Upper lobe of left lung (tissue), 6 donors: Measurements from ENCODE around the gene DIAPH3. TPM values are rescaled to one million over a fixed set of nuclear protein-coding genes. Genes with fewer than 3 reads are reported as not detected.

Experiments used
- ATAC-seq, 2 donors: fragments of 200-7000 bp; cut with Tn5 transposase; one replicate each; pipeline ENCODE4 v1.9.1; 2022; ENCODE audit warnings: mild to moderate bottlenecking in 2 of 2, moderate library complexity in 2 of 2; ENCODE audit not compliant: low FRiP score in 2 of 2
- DNase-seq, 2 donors: peaks; one replicate each; pipeline ENCODE4 v3.0.0-alpha.2; 2019 to 2020
- H3K27ac ChIP-seq, 4 donors: fragments of 200-600 bp; sonication (generic); one replicate each; pipeline ENCODE4 v1.5.1; 2016 to 2019
- H3K27me3 ChIP-seq, 4 donors: fragments of 200-600 bp; sonication (generic); one replicate each; pipeline ENCODE4 v1.5.1; 2017 to 2019
- H3K36me3 ChIP-seq, 4 donors: fragments of 200-600 bp; sonication (generic); one replicate each; pipeline ENCODE4 v1.5.1; 2016 to 2019
- H3K4me1 ChIP-seq, 4 donors: fragments of 200-600 bp; sonication (generic); one replicate each; pipeline ENCODE4 v1.5.1; 2018 to 2019
- H3K4me3 ChIP-seq, 4 donors: fragments of 200-600 bp; sonication (generic); one replicate each; pipeline ENCODE4 v1.5.1; 2017 to 2019; ENCODE audit warnings: mild to moderate bottlenecking in 2 of 4, moderate library complexity in 1 of 4
- H3K9me3 ChIP-seq, 4 donors: fragments of 200-600 bp; sonication (generic); one replicate each; pipeline ENCODE4 v1.5.1; 2018 to 2019
- EP300 ChIP-seq, 4 donors: sonication (generic); formaldehyde crosslinking; IDR thresholded peaks; one replicate each; pipeline ENCODE4 v1.5.1; 2017; ENCODE audit warnings: antibody characterized with exemption in 4 of 4, control low read depth in 2 of 4
- POLR2A ChIP-seq, 4 donors: fragments of 450-650 bp; IDR thresholded peaks; one replicate each; pipeline ENCODE4 v1.5.1; 2016 to 2017; ENCODE audit warnings: antibody characterized with exemption in 4 of 4, mild to moderate bottlenecking in 2 of 4
- POLR2AphosphoS5 ChIP-seq, 2 donors: sonication (generic); formaldehyde crosslinking; IDR thresholded peaks; one replicate each; pipeline ENCODE4 v1.5.1; 2017; ENCODE audit warnings: antibody characterized with exemption in 2 of 2
- WGBS, 2 donors: methylation state at CpG; one replicate each; pipeline ENCODE4 v1.1.5; 2017 to 2018; 5-methylcytosine and 5-hydroxymethylcytosine counted together
- total RNA-seq, 6 donors: library from RNA; depleted of rRNA in 4 of 6; stranded (reverse); fragments of >200 nt in 4 of 6; gene quantifications; one replicate each; pipeline versions ENCODE4 v1.1.0 to v1.2.1, GENCODE V29; 2016 to 2021
- TF ChIP-seq, protein P1 (sequence below), 6 experiments: fragments of 450-650 bp in 4 of 6; fragments of 200-600 bp in 2 of 6; sonication (generic) in 2 of 6; IDR thresholded peaks; one replicate each; pipeline ENCODE4 v1.5.1; 2016 to 2019; ENCODE audit warnings: antibody characterized with exemption in 6 of 6
- donor health status: DM: no; HTN: no; CAD: no; lungs with moderate emphysema.
- donor health status: DM: no; HTN: yes; CAD: no; lungs with severe emphysema.

Gene DIAPH3
- total RNA-seq, 6 donors from 2014 or later, result 2.8 to 6.3 (median 5.4) TPM

DNA sequence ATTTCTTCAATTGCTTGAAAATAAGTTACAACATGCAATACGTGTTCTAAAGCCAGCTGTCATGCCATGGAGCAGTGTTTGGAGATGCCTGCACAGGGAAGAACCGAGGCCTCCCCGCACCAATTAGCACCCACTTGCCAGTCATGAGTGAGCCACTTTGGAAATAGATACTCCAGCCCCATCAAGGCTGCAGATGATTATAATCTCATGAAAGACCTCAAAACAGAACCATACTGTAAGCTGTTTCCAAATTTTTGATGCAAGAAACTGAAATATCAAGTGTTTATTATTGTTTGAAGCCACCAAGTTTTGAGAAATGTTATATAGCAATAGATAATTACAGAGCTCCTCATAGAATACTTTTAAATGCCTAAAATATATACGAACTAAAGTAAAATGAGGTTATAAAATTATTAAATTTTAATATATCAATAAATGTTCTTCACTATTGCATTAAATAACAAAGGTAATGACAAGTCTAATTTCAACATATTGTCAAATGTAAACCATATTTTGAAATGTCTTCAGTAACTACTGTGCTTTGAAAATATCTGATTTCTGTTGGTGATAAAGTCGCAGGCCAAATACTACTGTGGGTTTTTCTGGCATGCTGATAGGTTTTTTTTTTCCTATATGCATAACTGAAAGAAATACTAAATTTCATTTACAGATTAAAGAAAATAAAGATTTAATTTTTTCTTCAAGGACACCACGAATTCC lies 43.0 kb downstream of the DIAPH3 start:
- WGBS, 2 donors, result 93 to 94% methylated on average over 6 of the region's 6 CpGs
- TF ChIP-seq POLR2A (IDR thresholded peaks at IDR 0.05), result no peak
- TF ChIP-seq POLR2AphosphoS5 (IDR thresholded peaks at IDR 0.05), result no peak
- TF ChIP-seq, protein P1, sequence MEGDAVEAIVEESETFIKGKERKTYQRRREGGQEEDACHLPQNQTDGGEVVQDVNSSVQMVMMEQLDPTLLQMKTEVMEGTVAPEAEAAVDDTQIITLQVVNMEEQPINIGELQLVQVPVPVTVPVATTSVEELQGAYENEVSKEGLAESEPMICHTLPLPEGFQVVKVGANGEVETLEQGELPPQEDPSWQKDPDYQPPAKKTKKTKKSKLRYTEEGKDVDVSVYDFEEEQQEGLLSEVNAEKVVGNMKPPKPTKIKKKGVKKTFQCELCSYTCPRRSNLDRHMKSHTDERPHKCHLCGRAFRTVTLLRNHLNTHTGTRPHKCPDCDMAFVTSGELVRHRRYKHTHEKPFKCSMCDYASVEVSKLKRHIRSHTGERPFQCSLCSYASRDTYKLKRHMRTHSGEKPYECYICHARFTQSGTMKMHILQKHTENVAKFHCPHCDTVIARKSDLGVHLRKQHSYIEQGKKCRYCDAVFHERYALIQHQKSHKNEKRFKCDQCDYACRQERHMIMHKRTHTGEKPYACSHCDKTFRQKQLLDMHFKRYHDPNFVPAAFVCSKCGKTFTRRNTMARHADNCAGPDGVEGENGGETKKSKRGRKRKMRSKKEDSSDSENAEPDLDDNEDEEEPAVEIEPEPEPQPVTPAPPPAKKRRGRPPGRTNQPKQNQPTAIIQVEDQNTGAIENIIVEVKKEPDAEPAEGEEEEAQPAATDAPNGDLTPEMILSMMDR (IDR thresholded peaks at IDR 0.05), result no peak
- TF ChIP-seq EP300 (IDR thresholded peaks at IDR 0.05), result no peak
- Histone ChIP-seq H3K27me3 (no peaks in the 10 kb centered on the region), H3K27ac (no peak overlapping the region), H3K36me3 (no peaks in the 10 kb centered on the region), H3K4me3 (no peak overlapping the region), H3K4me1 (no peaks in the 10 kb centered on the region), H3K9me3 (no peaks in the 10 kb centered on the region)
- DNase-seq (no peak), ATAC-seq (no peak)

DNA sequence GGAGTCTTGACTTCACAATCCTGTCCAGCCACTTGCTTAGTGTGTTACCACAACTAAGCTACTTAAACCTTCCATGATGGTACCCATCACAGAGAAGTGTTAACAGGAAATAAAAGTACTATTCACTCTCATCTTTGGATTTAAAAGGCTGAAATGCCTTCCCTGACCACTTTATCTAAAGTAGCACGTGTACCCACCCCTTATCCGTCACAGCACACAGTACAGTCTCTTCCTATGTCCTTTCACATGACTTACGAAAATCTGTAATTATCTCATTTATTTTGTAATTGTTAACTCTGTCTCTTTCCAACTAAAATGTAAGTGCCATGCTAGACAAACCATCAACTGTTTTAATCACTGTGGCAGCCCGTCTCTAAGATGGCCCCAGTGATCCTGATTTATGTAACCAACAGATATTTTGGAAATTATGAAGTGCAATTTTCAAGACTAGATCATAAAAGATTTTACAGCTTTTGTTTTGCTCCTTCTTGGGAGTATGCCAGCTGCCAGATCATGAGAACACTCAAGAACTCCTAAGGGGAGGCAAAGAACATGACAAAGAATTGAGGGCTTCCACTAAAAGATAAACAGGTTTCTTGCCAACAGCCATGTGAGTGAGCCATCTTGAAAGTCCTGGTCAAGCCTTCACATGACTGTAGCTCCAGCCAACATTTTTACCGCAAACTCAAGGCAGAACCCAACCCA lies 44.9 kb downstream of the DIAPH3 start:
- DNase-seq, result no peak
- Histone ChIP-seq H3K27ac (no peak overlapping the region), H3K36me3 (no peaks in the 10 kb centered on the region), H3K4me3 (no peak overlapping the region), H3K4me1 (no peaks in the 10 kb centered on the region), H3K9me3 (no peaks in the 10 kb centered on the region), H3K27me3 (no peaks in the 10 kb centered on the region)
- 83 to 84% methylated on average over 5 of the region's 5 CpGs for WGBS, 2 donors
- no peak for ATAC-seq
- TF ChIP-seq EP300 (IDR thresholded peaks at IDR 0.05) (no peak), POLR2AphosphoS5 (IDR thresholded peaks at IDR 0.05) (no peak), POLR2A (IDR thresholded peaks at IDR 0.05) (no peak)
- TF ChIP-seq, protein P1 (IDR thresholded peaks at IDR 0.05), result no peak

DNA sequence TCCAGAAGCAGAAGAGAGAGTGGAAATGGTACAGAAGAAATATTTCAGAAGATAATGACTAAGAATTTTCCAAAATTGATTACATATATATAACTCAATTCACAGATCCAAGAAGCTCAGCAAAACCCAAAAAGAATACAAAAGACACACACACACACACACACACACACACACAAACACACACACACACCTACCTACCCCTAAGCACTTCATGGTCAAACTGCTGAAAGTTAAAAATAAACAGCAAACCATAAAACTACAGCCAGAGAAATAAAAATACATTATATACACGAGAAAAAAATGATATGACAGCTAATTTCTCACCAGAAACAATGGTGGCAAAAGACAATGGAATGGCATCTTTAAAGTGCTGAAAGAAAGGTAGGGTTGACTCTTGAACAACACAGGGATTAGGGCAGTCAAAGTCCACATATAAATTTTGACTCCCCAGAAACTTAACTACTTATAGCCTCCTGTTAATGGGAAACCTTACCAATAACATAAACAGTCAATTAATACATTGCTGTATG lies 49.2 kb downstream of the DIAPH3 start:
- DNase-seq (no peak), ATAC-seq (no peak)

DNA sequence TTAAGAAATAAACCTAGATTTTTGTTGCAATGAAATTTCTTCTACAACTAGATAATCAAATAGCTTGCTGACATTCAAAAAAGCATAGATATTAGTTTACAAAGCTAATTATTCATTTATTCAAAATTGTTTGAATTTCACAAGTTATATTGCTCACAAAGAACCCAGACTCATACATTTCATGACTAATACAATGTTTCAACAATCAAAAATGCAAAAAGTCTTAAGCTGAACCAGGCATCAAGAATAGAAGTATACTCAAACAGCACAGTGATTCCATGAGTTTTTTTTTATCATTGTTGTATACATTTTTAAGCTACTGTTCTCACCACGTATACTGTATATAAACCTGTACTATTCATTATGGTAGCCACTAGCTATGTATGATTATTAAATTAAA lies 51.0 kb downstream of the DIAPH3 start:
- no peaks in the 10 kb centered on the region for H3K4me1 ChIP-seq
- TF ChIP-seq, protein P1 (IDR thresholded peaks at IDR 0.05), result no peak
- TF ChIP-seq EP300 (IDR thresholded peaks at IDR 0.05) (no peak), POLR2A (IDR thresholded peaks at IDR 0.05) (no peak), POLR2AphosphoS5 (IDR thresholded peaks at IDR 0.05) (no peak)
- H3K27me3 ChIP-seq, result no peaks in the 10 kb centered on the region
- 92 to 97% methylated on average over 1 of the region's 1 CpG for WGBS, 2 donors
- H3K4me3 ChIP-seq, result no peak overlapping the region
- H3K9me3 ChIP-seq, result no peaks in the 10 kb centered on the region
- H3K27ac ChIP-seq, result no peak overlapping the region
- ATAC-seq (no peak), DNase-seq (no peak)
- no peaks in the 10 kb centered on the region for H3K36me3 ChIP-seq

More for the DNA sequence above, 49.2 kb downstream of the DIAPH3 start:
- Histone ChIP-seq H3K9me3 (no peaks in the 10 kb centered on the region), H3K27me3 (no peaks in the 10 kb centered on the region), H3K27ac (no peak overlapping the region), H3K4me1 (no peaks in the 10 kb centered on the region), H3K36me3 (no peaks in the 10 kb centered on the region), H3K4me3 (no peak overlapping the region)
- 83 to 95% methylated on average over 1 of the region's 1 CpG for WGBS, 2 donors
- TF ChIP-seq EP300 (IDR thresholded peaks at IDR 0.05), result no peak

DNA sequence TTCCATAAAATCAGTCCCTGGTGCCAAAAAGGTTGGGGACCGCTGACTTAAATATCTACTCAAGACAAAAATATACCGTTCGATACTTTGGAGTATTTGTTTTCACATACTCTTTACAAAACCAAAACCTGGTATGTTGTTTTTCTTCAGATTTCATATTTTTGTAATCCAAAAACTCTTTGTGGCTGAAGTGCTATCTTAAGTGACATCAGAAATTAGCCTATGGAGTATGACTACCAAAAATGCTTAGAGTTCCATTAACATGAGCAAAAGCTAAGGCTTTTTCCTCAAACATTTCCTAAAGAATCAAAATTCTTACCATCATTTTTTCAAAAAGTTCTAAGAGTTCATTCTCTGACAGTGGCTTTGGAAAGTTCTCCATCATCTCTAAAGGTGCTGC lies 52.0 kb downstream of the DIAPH3 start:
- DNase-seq, result no peak
- WGBS, 2 donors, result 82 to 97% methylated on average over 3 of the region's 3 CpGs

More for the DNA sequence above, 52.0 kb downstream of the DIAPH3 start:
- Histone ChIP-seq H3K36me3 (no peaks in the 10 kb centered on the region), H3K27me3 (no peaks in the 10 kb centered on the region), H3K4me3 (no peak overlapping the region), H3K9me3 (no peaks in the 10 kb centered on the region), H3K4me1 (no peaks in the 10 kb centered on the region), H3K27ac (no peak overlapping the region)
- TF ChIP-seq POLR2AphosphoS5 (IDR thresholded peaks at IDR 0.05) (no peak), POLR2A (IDR thresholded peaks at IDR 0.05) (no peak), EP300 (IDR thresholded peaks at IDR 0.05) (no peak)
- TF ChIP-seq, protein P1 (IDR thresholded peaks at IDR 0.05), result no peak
- ATAC-seq, result no peak
